NCI-H2171 treated with DMSO at 0.1 percent for 48 hours (cell line): ENCODE measurements around the gene PDCD11.
"Not testable (repeated sequence)": the region's sequence is repeated elsewhere in the genome, so short reads cannot be mapped to it uniquely, and the experiment has no call there.

Experiments used
- DNase-seq: peaks from one replicate; lab custom pipeline; 2025; lab: John Stamatoyannopoulos, UW

PDCD11 gene

GRCh38 chr10:103472005-103472404 is 75.6 kb downstream of the PDCD11 start:
- no peak for DNase-seq

DNA sequence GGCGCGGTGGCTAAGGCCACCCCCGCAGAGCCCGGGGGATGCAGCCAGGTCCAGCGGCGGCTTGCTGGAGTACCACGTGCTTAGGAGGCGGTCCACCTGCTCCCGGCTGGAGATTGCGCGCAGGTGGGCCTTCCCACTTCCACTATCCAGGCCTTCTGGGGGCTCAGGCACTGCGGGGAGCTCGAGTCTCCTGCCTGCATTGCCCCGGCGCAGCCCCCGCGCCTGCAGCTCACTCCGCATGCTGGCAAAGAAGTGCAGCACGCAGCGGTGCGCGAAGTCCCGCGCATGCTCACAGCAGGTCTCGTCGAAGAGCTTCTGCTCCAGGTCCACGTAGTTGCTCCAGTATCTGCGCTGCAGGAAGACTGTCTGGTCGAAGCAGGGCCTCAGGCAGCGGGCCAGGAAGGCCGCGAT is 76.8 kb downstream of the PDCD11 start:
- DNase-seq: no peak

GRCh38 chr10:103474077-103474476 is 77.7 kb downstream of the PDCD11 start:
- no peak for DNase-seq

- no peak for DNase-seq
Observed at GRCh38 chr10:103475437-103475836, 79.0 kb downstream of the PDCD11 start.

DNA sequence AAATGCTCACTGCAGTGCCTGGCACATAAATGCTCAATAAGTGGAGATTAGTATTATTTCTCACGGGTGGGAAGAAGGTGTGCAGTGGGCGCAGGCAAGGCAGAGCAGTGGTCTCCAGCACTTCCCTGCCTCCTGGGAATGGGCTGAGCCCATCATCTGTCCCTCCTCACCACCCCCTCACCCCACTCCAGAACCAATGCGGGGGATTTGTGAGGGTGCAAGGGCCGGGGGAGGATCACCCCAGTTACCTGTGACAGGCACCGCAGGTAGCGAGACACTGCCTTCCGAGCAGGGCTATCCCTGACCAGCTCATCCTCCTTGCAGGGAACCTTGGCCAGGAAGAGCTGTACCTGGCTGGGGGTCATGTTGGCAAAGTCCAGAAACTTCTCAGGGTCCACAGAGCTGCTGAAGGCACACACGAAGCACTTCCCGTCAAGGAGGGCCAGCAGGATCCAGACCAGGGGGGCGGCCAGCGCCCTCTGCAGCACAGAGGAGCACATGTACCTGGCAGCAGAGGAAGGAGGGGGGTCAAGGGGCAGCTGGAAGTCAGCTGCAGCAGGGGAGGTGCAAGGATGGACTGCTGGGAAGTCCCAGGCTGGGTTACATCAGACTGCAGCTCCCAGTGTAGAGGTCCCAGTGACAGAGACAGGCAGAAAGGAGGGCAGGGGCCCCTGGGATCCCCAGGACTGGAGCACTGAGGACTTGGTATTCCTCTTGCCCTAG is 79.8 kb downstream of the PDCD11 start:
- no peak for DNase-seq

DNA sequence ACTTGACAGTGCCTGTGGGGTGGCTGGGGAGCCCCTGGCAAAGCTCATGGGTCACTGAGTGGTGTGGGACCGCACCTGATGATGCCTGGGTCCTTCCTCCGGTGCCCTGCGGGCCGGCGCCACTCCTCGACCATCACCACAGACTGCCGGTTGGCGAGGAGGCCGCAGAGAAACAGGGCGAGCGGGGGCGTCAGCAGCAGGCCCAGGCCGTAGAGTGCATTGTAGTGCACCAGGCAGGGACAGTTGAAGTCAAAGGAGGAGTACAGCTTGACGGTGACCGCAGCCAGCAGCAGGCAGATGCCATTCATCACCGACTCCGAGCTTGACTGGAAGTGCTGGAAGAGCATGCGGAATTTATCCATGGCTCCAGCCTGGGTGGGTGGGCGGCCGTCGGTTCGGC is 82.2 kb downstream of the PDCD11 start:
- no peak for DNase-seq

GRCh38 chr10:103479135-103479534 is 82.7 kb downstream of the PDCD11 start, which contains the start of gene CALHM3:
CALHM3 (minus strand) TSS chr10:103479240; CDS start chr10:103479032, 208 bp downstream.
- DNase-seq: no peak

GRCh38 chr10:103480521-103480920 is 84.1 kb downstream of the PDCD11 start:
- DNase-seq: no peak

DNA sequence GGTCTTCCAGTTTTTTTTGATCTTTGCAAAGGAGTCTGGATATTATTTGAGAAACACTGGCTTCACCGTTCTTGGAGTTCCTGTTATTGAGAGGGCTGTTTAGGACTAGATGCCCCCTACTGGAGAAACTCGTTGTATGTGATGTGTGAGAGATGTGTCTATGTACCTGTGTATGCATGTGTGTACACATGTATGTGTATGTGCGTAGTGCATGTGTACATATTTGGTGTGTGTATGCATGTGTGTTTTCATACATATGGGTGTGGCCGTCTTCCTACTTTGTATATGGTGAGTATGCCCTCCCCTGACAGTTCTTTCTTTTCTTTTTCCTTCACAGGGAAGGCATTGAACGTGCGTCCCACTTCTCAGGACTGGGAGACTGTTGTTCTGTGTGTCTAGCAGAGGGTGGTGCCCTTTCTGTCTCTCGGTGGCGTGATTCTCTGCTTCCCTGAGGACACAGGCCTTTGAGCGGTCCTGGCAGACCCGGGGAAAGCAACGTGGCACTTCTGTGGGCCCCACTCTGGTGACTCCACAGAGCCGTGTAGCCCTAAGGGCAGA is 85.6 kb downstream of the PDCD11 start:
- peak; percentile 16 for DNase-seq

- DNase-seq: not testable (repeated sequence)
Observed at GRCh38 chr10:103486635-103487409, 90.4 kb downstream of the PDCD11 start.

DNA sequence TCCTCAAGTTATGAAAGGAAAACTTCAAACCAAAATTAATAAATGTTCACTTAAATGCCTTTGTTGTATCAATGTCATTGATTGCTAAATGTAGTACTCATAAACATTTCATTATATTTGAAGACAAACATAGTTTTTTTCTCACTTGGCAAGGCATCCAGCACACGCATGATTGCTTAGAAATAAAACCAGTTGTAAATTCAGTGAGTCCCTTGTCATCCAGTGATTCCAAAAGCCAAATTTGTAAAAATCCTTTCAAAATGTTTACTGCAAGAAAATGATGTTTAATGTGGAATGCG is 90.9 kb downstream of the PDCD11 start:
- no peak for DNase-seq

DNA sequence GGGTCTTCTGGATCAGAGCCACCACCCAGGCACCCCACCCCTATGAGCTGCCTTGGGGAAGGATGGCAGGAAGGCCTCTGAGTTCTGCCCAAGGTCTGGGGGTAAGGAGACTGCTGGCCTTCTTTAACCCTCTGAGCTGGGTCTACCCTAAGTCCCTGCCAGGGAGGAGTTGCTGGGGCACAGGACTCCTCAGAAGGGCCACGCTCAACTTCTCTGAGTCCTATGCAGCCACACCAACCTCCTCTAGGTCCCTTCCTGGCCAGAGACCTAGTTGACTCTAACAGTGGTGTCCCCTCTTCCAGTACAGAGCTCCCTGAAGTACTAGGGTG is 94.5 kb downstream of the PDCD11 start:
- DNase-seq: no peak

- no peak for DNase-seq
Observed at GRCh38 chr10:103491729-103492364, 95.4 kb downstream of the PDCD11 start.

GRCh38 chr10:103492655-103493261 is 96.3 kb downstream of the PDCD11 start:
- DNase-seq: no peak

DNA sequence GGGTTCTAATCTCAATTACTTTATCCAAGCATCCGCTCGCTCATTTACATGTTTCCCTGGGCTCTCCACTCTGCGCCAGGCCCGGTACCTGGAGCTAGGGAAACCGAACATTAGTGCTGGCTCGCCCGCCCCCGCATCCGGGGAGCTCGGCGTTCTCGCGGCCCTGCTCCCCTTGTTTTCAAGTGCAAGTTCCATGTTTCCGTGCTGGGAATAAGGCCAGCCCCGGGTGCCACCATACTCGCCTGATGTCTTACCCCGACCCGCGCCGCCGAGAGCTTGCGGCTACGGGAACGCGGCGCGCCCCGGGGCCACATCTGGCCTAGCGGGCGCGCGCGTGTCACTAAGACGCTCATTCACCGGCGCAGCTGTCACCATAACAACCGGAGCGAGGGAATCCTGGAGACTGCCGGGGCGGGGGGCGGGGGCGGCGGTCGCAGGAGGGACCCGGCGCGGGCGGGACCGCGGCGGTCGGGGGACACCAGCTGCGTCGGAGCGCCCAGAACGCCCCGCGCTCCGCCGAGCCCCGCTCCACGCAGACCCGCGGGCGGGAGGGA is 97.0 kb downstream of the PDCD11 start, which contains the start of gene NEURL1:
Gene NEURL1 (plus strand): TSS at position 344 of the 554 bp plus-strand sequence. CDS start 683 bp downstream, outside the sequence.
- peak; percentile 23 for DNase-seq

- no peak for DNase-seq
Observed at GRCh38 chr10:103493916-103494877, 97.8 kb downstream of the PDCD11 start.

- no peak for DNase-seq
Observed at GRCh38 chr10:103495321-103495720, 98.9 kb downstream of the PDCD11 start.
